NOMO-1 treated with dmso at 0.1 percent for 144 hours (cell line): ENCODE data around the gene CDH24.

ENCODE experiments used
- DNase-seq: peaks from one replicate; lab custom pipeline; 2025; ENCODE audit not compliant: unreplicated experiment; lab: John Stamatoyannopoulos, UW

The CDH24 gene

GRCh38 chr14:23045419-23046357 is 11.6 kb downstream of the CDH24 start:
- no peak for DNase-seq

- DNase-seq: no peak
Observed at GRCh38 chr14:23044840-23045239, 12.5 kb downstream of the CDH24 start.

- DNase-seq: no peak
Observed at GRCh38 chr14:23043754-23044153, 13.6 kb downstream of the CDH24 start.

- DNase-seq: no peak
Observed at GRCh38 chr14:23043145-23043544, 14.2 kb downstream of the CDH24 start.

- DNase-seq: no peak
Observed at GRCh38 chr14:23042162-23042965, 15.0 kb downstream of the CDH24 start, which contains the start of gene PSMB11. Gene PSMB11 (plus strand): TSS chr14:23042212. CDS start chr14:23042226, 14 bp downstream.

GRCh38 chr14:23041729-23042128 is 15.6 kb downstream of the CDH24 start:
- DNase-seq: no peak

GRCh38 chr14:23040100-23040499 is 17.2 kb downstream of the CDH24 start:
- DNase-seq: no peak

GRCh38 chr14:23035303-23036144 is 21.8 kb downstream of the CDH24 start:
- no peak for DNase-seq

- no peak for DNase-seq
Observed at GRCh38 chr14:23034498-23035302, 22.6 kb downstream of the CDH24 start, which contains the start of gene PSMB5. Gene PSMB5 (minus strand): TSS chr14:23034900. CDS start chr14:23034881, 19 bp downstream.

- no peak for DNase-seq
Observed at GRCh38 chr14:23033801-23034497, 23.4 kb downstream of the CDH24 start.

- no peak for DNase-seq
Observed at GRCh38 chr14:23033251-23033727, 24.0 kb downstream of the CDH24 start.

GRCh38 chr14:23030936-23031335 is 26.4 kb downstream of the CDH24 start:
- DNase-seq: no peak

- no peak for DNase-seq
Observed at GRCh38 chr14:23028799-23029198, 28.5 kb downstream of the CDH24 start.

GRCh38 chr14:23025151-23025814 is 32.0 kb downstream of the CDH24 start:
- no peak for DNase-seq

- DNase-seq: no peak
Observed at GRCh38 chr14:23024612-23025075, 32.7 kb downstream of the CDH24 start.

- no peak for DNase-seq
Observed at GRCh38 chr14:23023795-23024152, 33.5 kb downstream of the CDH24 start.

GRCh38 chr14:23023022-23023794 is 34.1 kb downstream of the CDH24 start:
- no peak for DNase-seq

- DNase-seq: no peak
Observed at GRCh38 chr14:23021889-23022442, 35.4 kb downstream of the CDH24 start.
